GM21360 (cell line): ENCODE results near the gene LHX2.

ENCODE experiments used
- ATAC-seq: cut with Tn5 transposase; IDR thresholded peaks from one replicate; pipeline ENCODE4 v1.9.1; 2021; ENCODE audit warnings: mild to moderate bottlenecking, moderate library complexity; ENCODE audit not compliant: unreplicated experiment

Gene LHX2

GRCh38 chr9:124052401-124052800 is 40.8 kb downstream of the LHX2 start:
- ATAC-seq, result no peak

DNA sequence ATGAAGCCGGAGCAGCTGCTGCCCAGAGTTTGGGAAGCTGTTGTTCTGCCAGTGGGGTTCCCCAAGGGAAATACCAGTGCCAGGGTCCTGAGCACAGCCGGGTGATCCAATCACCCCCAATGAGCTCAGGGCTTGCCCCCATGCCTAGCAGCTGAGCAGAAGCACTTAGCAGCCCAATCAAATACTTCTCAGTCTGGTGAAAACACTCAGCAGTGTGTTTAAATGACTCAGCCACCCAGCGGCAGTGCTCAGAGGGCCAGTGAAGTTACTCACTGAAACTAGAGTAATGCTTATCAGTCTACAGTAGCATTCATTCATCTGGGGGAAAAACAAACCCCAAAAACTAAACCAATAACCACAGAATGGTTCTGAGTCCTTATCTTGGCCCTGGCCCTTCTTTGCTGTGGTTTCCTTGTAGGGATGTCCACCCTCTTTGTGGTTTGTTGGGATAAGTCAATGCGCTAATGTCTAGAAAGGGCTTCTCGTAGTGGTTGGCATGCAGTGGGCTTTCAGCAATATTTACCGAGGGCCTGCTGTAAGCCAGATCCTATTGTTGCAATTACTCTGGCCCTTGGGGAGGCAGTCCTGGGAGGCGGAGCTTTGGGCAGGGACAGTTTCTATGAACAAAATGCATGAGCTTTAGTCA is 43.1 kb downstream of the LHX2 start:
- peak; percentile 96 for ATAC-seq

DNA sequence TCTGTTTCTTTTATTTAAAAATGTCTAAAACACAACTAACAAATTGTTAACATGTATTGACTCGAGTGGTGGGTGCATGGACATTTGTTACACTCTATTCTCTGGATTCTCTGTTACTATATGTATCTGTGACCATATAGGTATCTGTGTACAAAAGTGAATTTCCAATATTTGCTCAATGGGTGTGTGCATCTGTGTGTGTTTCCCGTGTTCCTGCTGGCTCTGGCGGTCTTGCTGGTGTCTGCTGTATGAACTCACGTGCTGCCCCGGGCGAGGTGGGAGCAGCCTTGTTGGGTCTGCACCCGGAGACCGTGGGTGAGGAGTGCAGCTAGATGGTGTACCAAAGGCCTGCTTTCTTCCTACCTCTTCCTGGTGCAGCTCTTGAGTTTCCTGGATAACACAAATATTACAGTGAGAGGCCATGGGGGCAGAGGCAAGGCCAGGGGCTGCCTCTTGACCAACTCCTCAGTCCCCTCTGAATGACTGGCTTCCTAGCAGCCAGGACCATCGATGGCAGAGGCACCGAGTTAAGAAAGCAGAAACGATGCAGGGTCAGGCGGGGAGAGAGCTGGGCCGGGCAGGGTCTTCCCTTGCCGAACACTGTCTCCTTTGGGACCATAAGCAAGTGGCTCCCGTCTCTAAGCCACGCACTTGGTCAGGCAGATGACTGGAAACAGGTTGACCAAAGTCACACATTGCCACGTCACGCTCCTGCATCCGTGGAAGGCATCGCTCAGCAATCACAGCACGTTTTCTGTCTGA is 49.5 kb downstream of the LHX2 start:
- ATAC-seq, result no peak

- no peak for ATAC-seq
Measured at GRCh38 chr9:124062172-124062571, 50.6 kb downstream of the LHX2 start.

DNA sequence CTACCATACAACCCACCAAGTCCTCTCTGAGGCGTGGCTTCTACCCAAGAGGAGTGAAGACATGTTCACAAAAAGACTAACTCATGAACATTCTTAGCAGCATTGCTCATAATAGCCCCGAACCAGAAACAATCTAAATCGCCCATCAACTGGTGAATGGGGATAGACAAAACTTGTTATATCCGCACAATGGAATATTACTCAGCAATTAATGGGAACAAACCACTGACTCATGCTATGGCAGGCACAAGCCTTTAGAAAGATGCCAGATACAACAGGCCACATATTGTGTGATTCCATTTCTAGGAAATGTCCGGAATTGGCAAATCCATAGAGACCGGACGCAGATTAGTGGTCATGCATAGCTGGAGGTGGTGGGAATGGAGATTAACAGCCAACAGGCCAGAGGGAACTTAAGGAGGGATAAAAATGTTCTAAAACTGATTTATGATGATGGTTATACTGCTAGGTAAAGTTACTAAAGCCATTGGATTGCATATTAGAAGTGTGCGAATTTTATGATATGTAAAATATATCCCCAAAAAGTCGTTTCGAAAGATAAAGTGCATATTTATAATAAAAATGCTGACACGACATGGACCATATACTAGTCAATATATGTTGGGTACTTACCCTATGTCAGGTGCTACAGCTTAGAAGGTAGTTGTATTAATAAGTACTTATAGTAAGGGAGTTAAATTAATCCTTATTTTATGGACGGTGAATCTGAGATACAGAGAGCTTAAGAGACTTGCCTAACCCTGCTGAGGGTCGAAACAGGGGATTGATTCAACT is 55.4 kb downstream of the LHX2 start:
- ATAC-seq, result no peak

- ATAC-seq, result no peak
Measured at GRCh38 chr9:124068251-124068650, 56.7 kb downstream of the LHX2 start.

DNA sequence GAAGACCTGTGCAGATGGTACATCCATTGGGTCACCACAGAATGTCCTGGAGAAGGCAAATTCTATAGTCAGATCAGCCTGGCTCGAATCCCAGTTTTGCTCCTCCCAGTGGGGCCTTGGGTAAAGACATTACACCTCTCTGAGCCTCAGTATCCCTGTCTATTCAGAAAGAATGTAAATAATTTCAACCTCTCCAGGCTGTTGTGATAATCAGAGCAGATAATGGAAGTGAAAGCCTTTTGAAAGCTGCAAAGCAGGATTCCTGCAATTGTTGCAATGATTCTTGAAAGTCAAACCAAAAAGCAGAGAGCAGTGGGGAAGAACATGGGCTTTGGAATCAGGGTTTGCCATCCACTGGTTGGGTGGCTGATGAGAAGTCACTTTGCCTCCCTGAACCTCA is 63.2 kb downstream of the LHX2 start:
- ATAC-seq, result no peak

- no peak for ATAC-seq
Measured at GRCh38 chr9:124075761-124076160, 64.2 kb downstream of the LHX2 start.

DNA sequence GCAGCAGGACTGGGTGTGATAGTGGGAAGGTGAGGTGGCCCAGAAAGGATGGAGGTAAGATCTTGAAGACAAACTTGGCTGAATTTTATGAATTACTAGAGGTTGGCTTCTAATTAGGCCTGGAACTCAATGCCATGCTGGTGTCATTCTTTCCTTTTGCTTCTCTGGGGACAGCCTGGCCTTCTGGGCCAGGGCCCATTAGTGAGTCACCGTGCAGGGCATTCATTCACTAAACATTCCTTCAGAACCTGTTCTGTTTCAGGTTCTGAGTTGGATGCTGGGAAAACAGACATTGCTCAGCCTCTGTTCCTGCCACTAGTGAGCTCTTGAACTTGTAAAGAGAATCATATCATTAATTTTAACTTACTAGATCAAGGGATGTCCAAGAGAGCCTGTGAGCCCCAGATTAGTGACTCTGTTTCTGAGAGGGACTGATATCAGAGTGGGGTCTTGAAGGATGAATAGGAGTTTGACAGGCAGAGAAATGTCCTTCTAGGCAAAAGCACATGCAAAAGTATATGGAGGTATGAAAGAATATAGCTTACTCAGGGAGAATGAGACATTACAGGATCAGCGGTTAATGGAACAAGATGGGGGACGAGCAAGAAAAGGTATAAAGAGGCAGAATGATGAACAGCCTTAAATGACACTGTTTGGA is 66.5 kb downstream of the LHX2 start:
- no peak for ATAC-seq

GRCh38 chr9:124078641-124079040 is 67.1 kb downstream of the LHX2 start:
- no peak for ATAC-seq

DNA sequence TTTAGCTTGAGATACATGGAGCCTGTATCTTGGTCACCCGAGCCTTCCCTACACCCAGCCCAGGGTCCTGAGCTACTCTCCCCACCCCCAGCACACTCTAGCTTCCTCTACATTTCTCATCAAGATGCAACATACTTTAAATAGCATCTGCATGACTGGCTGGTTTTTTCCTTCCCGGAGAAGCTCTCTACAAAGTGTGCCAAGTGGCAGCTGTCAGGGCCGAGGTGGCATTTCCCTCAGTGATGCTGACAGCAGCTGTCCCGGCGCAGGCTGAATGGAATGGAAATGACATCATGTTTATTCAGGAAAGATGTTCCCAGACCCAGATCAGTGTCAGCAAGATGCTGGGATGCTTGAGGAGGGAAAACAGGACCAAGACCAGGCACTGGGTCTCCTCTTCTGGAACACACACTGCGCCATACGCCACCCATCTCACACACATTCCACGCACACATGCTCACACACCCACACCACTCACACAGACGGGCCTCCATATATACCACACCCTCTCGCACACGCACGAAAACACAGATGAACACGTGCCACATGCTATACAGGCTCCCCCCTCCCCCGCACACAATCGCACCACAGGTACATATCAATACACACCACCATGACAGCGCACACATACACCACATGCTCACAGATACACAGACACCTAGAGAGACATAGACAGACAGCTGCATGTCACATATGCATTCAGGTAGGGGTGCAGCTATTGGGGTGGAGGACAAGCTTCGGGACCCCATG is 67.8 kb downstream of the LHX2 start:
- ATAC-seq, result no peak

- no peak for ATAC-seq
Measured at GRCh38 chr9:124082622-124083021, 71.1 kb downstream of the LHX2 start.
